HepG2 (cell line): ENCODE data around the gene DDIAS. TPM values are rescaled to one million over a fixed set of nuclear protein-coding genes. Genes with fewer than 3 reads are reported as not detected.

ENCODE experiments used
- ATAC-seq: fragments of 200-7000 bp; cut with Tn5 transposase; 3 replicates; pipeline ENCODE4 v1.9.1; 2020; ENCODE audit warnings: mild to moderate bottlenecking, moderate library complexity
- BruUV-seq: library from RNA; stranded (reverse); fragments of 400-500 nt; replicated peaks from 2 replicates; lab custom pipeline; 2021; lab: Mats Ljungman, UMichigan
- CTCF ChIA-PET: fragments of 300-600 bp; formaldehyde crosslinking; extraction: SDS; loops from one replicate; lab custom pipeline; 2021; ENCODE audit warnings: low total read pairs, inconsistent platforms, low intra/inter-chr PET ratio; lab: Yijun Ruan, JAX
- POLR2A ChIA-PET: fragments of 350-600 bp; sonication (Branson Sonifier 250); formaldehyde crosslinking; loops from one replicate; lab custom pipeline; 2020; ENCODE audit warnings: antibody characterized with exemption, inconsistent platforms; lab: Yijun Ruan, JAX
- DNase-seq: peaks from one replicate; pipeline ENCODE4 v3.0.0-alpha.2; 2015; ENCODE audit warnings: low spot score
- FAIRE-seq: peaks from 3 replicates; lab custom pipeline; 2011; peaks lifted over from hg19 to GRCh38; lab: Jason Lieb, UNC
- H2AFZ ChIP-seq: one replicate; pipeline ENCODE4 v1.6.1; 2011; ENCODE audit warnings: low read length, inconsistent platforms
- H3K27ac ChIP-seq: fragments of 300-600 bp; 3 replicates; pipeline ENCODE4 v1.8.0; 2011; ENCODE audit warnings: mixed run types, mild to moderate bottlenecking, mixed read lengths, low read length, inconsistent platforms; ENCODE audit not compliant: insufficient read depth; ENCODE audit errors: extremely low read length
- H3K27me3 ChIP-seq, 2 experiments: fragments of 200-600 bp in 1 of 2; 2 replicates in 1 of 2; 3 replicates in 1 of 2; pipeline versions ENCODE4 v1.6.0 to v1.8.0; 2011; ENCODE audit warnings: low read length in 2 of 2, mild to moderate bottlenecking in 2 of 2, moderate library complexity in 2 of 2, inconsistent platforms in 1 of 2; ENCODE audit not compliant: insufficient read depth in 2 of 2, control insufficient read depth in 1 of 2
- H3K36me3 ChIP-seq, 2 experiments: fragments of 200-600 bp in 1 of 2; replicated peaks in 1 of 2; 2 replicates in 1 of 2; 3 replicates in 1 of 2; pipeline versions ENCODE4 v1.5.1 to v1.8.0; 2011; ENCODE audit warnings: low read length in 2 of 2, inconsistent platforms in 1 of 2; ENCODE audit not compliant: insufficient read depth in 2 of 2, control insufficient read depth in 1 of 2
- H3K4me1 ChIP-seq: 2 replicates; pipeline ENCODE4 v1.5.1; 2012; ENCODE audit warnings: low read length, inconsistent platforms; ENCODE audit not compliant: insufficient read depth
- H3K4me2 ChIP-seq: 2 replicates; pipeline ENCODE4 v1.6.0; 2011; ENCODE audit warnings: low read depth, low read length, inconsistent platforms
- H3K4me3 ChIP-seq, 3 experiments: fragments of 200-600 bp in 1 of 3; sonication (generic), shearing (Covaris generic) in 1 of 3; replicated peaks in 1 of 3; 2 replicates each; pipeline ENCODE4 v1.5.1; 2011 to 2016; ENCODE audit warnings: low read length in 3 of 3, inconsistent platforms in 2 of 3, low read depth in 2 of 3, mild to moderate bottlenecking in 2 of 3, control low read depth in 1 of 3, mixed read lengths in 1 of 3; ENCODE audit not compliant: insufficient read depth in 1 of 3
- H3K79me2 ChIP-seq: one replicate; pipeline ENCODE4 v1.6.1; 2011; ENCODE audit warnings: low read length, inconsistent platforms; ENCODE audit not compliant: insufficient read depth
- H3K9ac ChIP-seq: 2 replicates; pipeline ENCODE4 v1.6.0; 2011; ENCODE audit warnings: mild to moderate bottlenecking, low read depth, low read length, inconsistent platforms; ENCODE audit not compliant: insufficient read depth
- H3K9me3 ChIP-seq: 2 replicates; pipeline ENCODE4 v1.5.1; 2012; ENCODE audit warnings: mild to moderate bottlenecking, low read length
- H4K20me1 ChIP-seq: 2 replicates; pipeline ENCODE4 v1.6.0; 2011; ENCODE audit warnings: inconsistent platforms, mild to moderate bottlenecking, low read length, moderate library complexity; ENCODE audit not compliant: insufficient read depth
- AHDC1 ChIP-seq: sonication (generic); formaldehyde crosslinking; IDR thresholded peaks from 2 replicates; pipeline ENCODE4 v1.5.1; 2020; ENCODE audit warnings: mild to moderate bottlenecking, missing genetic modification reagents, borderline replicate concordance
- DR1 ChIP-seq: sonication (generic); formaldehyde crosslinking; IDR thresholded peaks from 2 replicates; pipeline ENCODE4 v1.8.0; 2021; ENCODE audit warnings: mild to moderate bottlenecking, missing genetic modification reagents, inconsistent platforms
- HDAC1 ChIP-seq: sonication (generic); formaldehyde crosslinking; IDR thresholded peaks from 2 replicates; pipeline ENCODE4 v1.5.1; 2020; ENCODE audit warnings: mild to moderate bottlenecking, missing genetic modification reagents
- HOXD1 ChIP-seq: sonication (generic); formaldehyde crosslinking; IDR thresholded peaks from 2 replicates; pipeline ENCODE4 v1.5.0; 2020; ENCODE audit warnings: missing genetic modification reagents
- NFYB ChIP-seq: sonication (generic); formaldehyde crosslinking; IDR thresholded peaks from 2 replicates; pipeline ENCODE4 v1.4.0; 2020; ENCODE audit warnings: missing genetic modification reagents
- NFYC ChIP-seq: IDR thresholded peaks from 2 replicates; pipeline ENCODE4 v1.6.1; 2016; ENCODE audit warnings: missing genetic modification reagents, missing compliant biosample characterization
- NPAS2 ChIP-seq: sonication (generic); formaldehyde crosslinking; IDR thresholded peaks from 2 replicates; pipeline ENCODE4 v1.8.0; 2022; ENCODE audit warnings: mild to moderate bottlenecking, missing genetic modification reagents, borderline replicate concordance
- SMC3 ChIP-seq: IDR thresholded peaks from 2 replicates; pipeline ENCODE4 v1.6.1; 2011; ENCODE audit warnings: low read length, improper control_type of control experiment
- ZNF12 ChIP-seq: sonication (generic); formaldehyde crosslinking; IDR thresholded peaks from 2 replicates; pipeline ENCODE4 v1.5.0; 2020; ENCODE audit warnings: missing genetic modification reagents
- ZNF225 ChIP-seq: sonication (generic); formaldehyde crosslinking; IDR thresholded peaks from 2 replicates; pipeline ENCODE4 v1.4.0; 2020; ENCODE audit warnings: mild to moderate bottlenecking, missing genetic modification reagents
- ZNF503 ChIP-seq: sonication (generic); formaldehyde crosslinking; IDR thresholded peaks from 2 replicates; pipeline ENCODE4 v1.4.0; 2020; ENCODE audit warnings: missing genetic modification reagents
- ZNF678 ChIP-seq: sonication (generic); formaldehyde crosslinking; IDR thresholded peaks from 2 replicates; pipeline ENCODE4 v1.4.0; 2020; ENCODE audit warnings: mild to moderate bottlenecking, missing genetic modification reagents
- ZNF839 ChIP-seq: sonication (generic); formaldehyde crosslinking; IDR thresholded peaks from 2 replicates; pipeline ENCODE4 v1.4.0; 2020; ENCODE audit warnings: missing genetic modification reagents, mild to moderate bottlenecking, borderline replicate concordance
- in situ Hi-C: cut with HindIII; loops from 2 replicates; pipeline ENCODE4 v1.10.0; 2017; ENCODE audit warnings: low pct_unique_long_range_greater_than_20kb; ENCODE audit not compliant: extremely low pct_ligation_motif_present
- intact Hi-C: fragments of 100-400 bp; cut with micrococcal nuclease; formaldehyde crosslinking; loops from one replicate; pipeline ENCODE4 v1.10.0; 2022; ENCODE audit not compliant: unreplicated experiment
- polyA plus RNA-seq, 8 experiments: library from polyadenylated mRNA; depleted of rRNA in 3 of 8; stranded (reverse) in 7 of 8; unstranded in 1 of 8; fragments of >200 nt; fragmentation: Illumina TruSeq in 4 of 8; extraction: Trizol in 4 of 8; gene quantifications; 2 replicates each; pipeline versions ENCODE4 v1.2.1 to v1.2.3, GENCODE V29; 2011 to 2016; ENCODE audit warnings: low read depth in 4 of 8, missing spikeins in 1 of 8, mixed read lengths in 1 of 8; ENCODE audit not compliant: insufficient read depth in 1 of 8
- total RNA-seq, 5 experiments: library from RNA; depleted of rRNA; stranded (reverse); fragments of >200 nt; fragmentation: Illumina TruSeq; extraction: Trizol; gene quantifications; 2 replicates each; pipeline ENCODE4 v1.2.3, GENCODE V29; 2016; ENCODE audit warnings: low read depth in 1 of 5
- TF ChIP-seq, protein P1 (sequence below): sonication (generic); formaldehyde crosslinking; IDR thresholded peaks from 2 replicates; pipeline ENCODE4 v1.4.0; 2020; ENCODE audit warnings: mild to moderate bottlenecking, missing genetic modification reagents
- TF ChIP-seq, protein P2 (sequence below): sonication (generic); formaldehyde crosslinking; conservative IDR thresholded peaks from 2 replicates; pipeline ENCODE4 v1.4.0; 2020; ENCODE audit warnings: mild to moderate bottlenecking, missing genetic modification reagents, moderate library complexity

DDIAS gene
- total and polyA plus RNA-seq, 2 of the 13 experiments (the other 11 are each of a cell fraction or from before 2014, with no cell fraction given), result 3.5 to 13.0 TPM

GRCh38 chr11:82976786-82977185, 75.2 kb downstream of the DDIAS start:
- H3K36me3 ChIP-seq, result peaks cover 0 to 3% of the 10 kb centered on the region in 2 experiments; a peak in 1 of 5 replicates
- BruUV-seq, result no TSS peak
- peaks cover 15% of the 10 kb centered on the region for H3K4me1 ChIP-seq
- DNase-seq (no peak), ATAC-seq (no peak), FAIRE-seq (no peak)
- no peak overlapping the region for H3K4me2 ChIP-seq
- no peak overlapping the region for H3K27ac ChIP-seq
- H3K27me3 ChIP-seq, result no peaks in the 10 kb centered on the region
- ChIA-PET CTCF (no interaction called here), POLR2A (no interaction called here)
- in situ Hi-C loops (no loop called here), intact Hi-C loops (no loop called here)
- no peak overlapping the region for H2AFZ ChIP-seq
- no peak overlapping the region for H3K4me3 ChIP-seq
- no peaks in the 10 kb centered on the region for H3K79me2 ChIP-seq
- no peaks in the 10 kb centered on the region for H3K9me3 ChIP-seq
- no peaks in the 10 kb centered on the region for H4K20me1 ChIP-seq
- no peak overlapping the region for H3K9ac ChIP-seq
- no peak for TF ChIP-seq NPAS2 (CRISPR knock-in tag)
- no peak for TF ChIP-seq ZNF12 (CRISPR knock-in tag)
- TF ChIP-seq DR1 (CRISPR knock-in tag), result no peak
- TF ChIP-seq ZNF678, result no peak
- no peak for TF ChIP-seq AHDC1
- no peak for TF ChIP-seq SMC3
- TF ChIP-seq, protein P1, sequence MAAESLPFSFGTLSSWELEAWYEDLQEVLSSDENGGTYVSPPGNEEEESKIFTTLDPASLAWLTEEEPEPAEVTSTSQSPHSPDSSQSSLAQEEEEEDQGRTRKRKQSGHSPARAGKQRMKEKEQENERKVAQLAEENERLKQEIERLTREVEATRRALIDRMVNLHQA (CRISPR knock-in tag), result no peak
- TF ChIP-seq, protein P2, sequence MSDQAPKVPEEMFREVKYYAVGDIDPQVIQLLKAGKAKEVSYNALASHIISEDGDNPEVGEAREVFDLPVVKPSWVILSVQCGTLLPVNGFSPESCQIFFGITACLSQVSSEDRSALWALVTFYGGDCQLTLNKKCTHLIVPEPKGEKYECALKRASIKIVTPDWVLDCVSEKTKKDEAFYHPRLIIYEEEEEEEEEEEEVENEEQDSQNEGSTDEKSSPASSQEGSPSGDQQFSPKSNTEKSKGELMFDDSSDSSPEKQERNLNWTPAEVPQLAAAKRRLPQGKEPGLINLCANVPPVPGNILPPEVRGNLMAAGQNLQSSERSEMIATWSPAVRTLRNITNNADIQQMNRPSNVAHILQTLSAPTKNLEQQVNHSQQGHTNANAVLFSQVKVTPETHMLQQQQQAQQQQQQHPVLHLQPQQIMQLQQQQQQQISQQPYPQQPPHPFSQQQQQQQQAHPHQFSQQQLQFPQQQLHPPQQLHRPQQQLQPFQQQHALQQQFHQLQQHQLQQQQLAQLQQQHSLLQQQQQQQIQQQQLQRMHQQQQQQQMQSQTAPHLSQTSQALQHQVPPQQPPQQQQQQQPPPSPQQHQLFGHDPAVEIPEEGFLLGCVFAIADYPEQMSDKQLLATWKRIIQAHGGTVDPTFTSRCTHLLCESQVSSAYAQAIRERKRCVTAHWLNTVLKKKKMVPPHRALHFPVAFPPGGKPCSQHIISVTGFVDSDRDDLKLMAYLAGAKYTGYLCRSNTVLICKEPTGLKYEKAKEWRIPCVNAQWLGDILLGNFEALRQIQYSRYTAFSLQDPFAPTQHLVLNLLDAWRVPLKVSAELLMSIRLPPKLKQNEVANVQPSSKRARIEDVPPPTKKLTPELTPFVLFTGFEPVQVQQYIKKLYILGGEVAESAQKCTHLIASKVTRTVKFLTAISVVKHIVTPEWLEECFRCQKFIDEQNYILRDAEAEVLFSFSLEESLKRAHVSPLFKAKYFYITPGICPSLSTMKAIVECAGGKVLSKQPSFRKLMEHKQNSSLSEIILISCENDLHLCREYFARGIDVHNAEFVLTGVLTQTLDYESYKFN (CRISPR knock-in tag), result no peak
- TF ChIP-seq NFYB (CRISPR knock-in tag), result no peak
- no peak for TF ChIP-seq ZNF503 (CRISPR knock-in tag)
- TF ChIP-seq ZNF225 (CRISPR knock-in tag), result no peak
- TF ChIP-seq HDAC1 (CRISPR knock-in tag), result no peak
- no peak for TF ChIP-seq NFYC (CRISPR knock-in tag)
- TF ChIP-seq HOXD1 (CRISPR knock-in tag), result no peak
- TF ChIP-seq ZNF839, result no peak
